Measurements from ENCODE around the gene LIX1. TPM values are rescaled to one million over a fixed set of nuclear protein-coding genes. Genes with fewer than 3 reads are reported as not detected.
"Not testable (repeated sequence)": the region's sequence is repeated elsewhere in the genome, so short reads cannot be mapped to it uniquely, and the experiment has no call there.

Gene LIX1
- 1 to 10 TPM; 3.4 to 6.1 (median 4.8) TPM for polyA plus RNA-seq (ENCODE audit: insufficient read length in 4 of 4)

DNA sequence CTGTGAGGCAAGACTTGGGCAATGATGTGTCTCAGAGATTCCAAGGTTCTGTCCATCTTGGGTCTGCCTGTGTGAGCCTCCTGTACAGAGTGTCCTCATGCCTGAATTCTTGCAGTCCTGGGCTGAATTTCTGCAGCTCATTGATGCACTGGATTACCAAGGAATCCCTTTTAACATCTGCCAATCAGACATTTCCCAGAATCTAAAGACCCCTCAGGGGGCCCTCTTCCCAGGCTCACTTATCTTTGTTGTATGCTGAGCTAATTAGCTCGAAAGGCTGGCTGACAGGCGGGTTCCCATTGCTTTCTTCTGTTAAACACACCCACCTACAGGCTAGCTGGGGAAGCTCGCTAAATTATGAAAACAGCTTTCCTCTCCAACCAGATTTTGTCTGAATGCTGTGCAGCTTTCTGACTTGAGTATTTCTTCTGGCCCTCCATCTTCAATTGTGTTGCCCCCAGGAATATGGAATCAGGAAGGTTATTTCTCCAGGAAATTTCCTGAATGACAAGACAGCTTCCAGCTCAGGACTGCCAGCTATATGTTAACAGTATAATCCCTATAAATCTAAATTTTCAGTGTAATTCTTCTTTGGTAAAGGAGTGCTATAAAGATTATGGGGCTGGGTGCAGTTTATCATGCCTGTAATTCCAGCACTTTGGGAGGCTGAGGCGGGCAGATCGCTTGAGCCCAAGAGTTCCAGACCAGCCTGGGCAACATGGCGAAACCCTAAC lies at the start of gene LIX1:
TSS of gene LIX1 (minus strand) at position 91 of the 734 bp plus-strand sequence. CDS start at position 56, 35 bp downstream.
- peak; percentile 38 to 47 (median 44) for DNase-seq (ENCODE audit: low read depth in 4 of 4, low spot score in 3 of 4)

DNA sequence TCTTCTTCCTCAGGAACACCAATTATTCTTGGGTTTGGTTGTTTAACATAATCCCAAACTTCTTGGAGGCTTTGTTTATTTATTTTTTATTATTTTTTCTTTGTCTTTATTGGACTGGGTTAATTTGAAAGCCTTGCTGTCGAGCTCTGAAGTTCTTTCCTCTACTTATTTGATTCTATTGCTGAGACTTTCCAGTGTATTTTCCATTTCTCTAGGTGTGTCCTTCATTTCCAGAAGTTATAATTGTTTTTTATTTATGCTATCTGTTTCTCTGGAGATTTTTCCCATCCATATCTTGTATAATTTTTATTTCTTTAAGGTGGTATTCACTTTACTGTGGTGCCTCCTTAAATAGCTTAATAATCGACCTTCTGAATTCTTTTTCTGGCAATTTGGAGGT lies 49.5 kb upstream of the LIX1 start:
- no peak for DNase-seq (ENCODE audit: low read depth in 4 of 4, low spot score in 3 of 4)

DNA sequence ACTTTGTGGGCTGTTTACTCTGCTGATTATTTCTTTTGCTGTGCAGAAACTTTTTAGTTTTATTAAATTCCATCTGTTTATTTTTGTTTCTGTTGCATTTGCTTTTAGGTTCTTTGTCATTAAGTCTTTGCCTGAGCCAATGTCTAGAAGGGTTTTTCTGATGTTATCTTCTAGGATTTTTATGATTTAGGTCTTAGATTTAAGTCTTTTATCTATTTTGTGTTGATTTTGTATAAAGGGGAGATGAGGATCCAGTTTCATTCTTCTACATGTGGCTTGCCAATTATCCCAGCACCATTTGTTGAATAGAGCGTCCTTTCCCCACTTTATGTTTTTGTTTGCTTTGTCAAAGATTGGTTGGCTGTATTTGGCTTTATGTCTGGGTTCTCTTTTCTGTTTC lies 47.1 kb upstream of the LIX1 start:
- DNase-seq (ENCODE audit: low read depth in 4 of 4, low spot score in 3 of 4), result not testable (repeated sequence)

DNA sequence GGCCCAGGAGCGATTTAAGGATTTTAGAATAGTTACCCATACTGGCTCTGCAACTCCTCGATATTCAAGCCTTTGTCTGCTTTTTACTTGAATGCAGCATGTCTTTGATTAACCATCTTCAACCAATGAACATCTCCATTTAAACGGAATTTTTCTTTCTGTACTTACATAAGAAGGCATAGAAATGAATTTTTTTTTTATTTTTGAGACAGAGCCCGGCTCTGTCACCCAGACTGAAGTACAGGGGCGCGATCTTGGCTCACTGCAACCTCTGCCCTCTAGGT lies 41.5 kb upstream of the LIX1 start:
- DNase-seq (ENCODE audit: low read depth in 4 of 4, low spot score in 3 of 4), result no peak

DNA sequence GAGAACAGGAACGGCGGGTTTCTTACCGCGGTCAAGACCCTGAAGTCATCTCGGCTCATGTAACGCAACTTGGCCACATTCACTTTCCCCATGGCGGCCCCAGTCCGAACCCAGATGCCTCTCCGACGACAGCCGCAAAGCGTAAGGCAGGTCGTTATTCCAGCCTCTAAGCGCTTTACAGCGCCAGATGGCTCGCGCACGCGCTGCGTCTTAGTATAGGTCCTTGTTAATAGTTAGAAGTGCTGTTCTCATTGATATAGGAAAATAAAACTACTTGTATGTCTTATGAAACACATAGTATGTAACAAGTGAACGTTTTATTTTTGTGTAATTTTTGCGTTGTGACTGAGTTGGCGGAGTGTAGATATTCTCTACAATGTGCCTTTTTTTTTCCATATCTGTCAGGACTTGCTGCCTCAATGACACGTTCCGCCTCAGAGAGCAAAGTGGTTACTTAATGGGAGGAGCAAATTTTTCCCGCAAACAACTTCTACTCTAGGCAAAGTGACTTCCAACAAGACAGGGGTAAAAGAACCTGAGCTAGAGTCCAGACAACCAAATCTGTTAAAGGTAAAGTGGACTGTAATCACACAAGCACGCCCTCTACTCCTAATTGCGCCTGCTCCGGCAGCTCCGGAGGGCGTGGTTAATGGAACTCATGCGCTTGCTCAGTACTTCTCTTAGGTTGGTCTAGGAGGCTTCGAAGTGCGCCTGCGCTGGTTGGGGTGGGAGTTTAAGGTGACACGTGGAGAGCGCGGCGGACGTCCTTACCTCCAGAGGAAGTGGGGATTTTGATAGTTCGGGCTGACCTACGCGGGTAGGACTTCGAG lies 40.9 kb upstream of the LIX1 start, which contains the start of gene RIOK2:
TSS of gene RIOK2 (minus strand) at position 148 of the 830 bp plus-strand sequence. CDS start at position 92, 56 bp downstream.
- DNase-seq (ENCODE audit: low read depth in 4 of 4, low spot score in 3 of 4), result peak; percentile 90 to 95 (median 92)

DNA sequence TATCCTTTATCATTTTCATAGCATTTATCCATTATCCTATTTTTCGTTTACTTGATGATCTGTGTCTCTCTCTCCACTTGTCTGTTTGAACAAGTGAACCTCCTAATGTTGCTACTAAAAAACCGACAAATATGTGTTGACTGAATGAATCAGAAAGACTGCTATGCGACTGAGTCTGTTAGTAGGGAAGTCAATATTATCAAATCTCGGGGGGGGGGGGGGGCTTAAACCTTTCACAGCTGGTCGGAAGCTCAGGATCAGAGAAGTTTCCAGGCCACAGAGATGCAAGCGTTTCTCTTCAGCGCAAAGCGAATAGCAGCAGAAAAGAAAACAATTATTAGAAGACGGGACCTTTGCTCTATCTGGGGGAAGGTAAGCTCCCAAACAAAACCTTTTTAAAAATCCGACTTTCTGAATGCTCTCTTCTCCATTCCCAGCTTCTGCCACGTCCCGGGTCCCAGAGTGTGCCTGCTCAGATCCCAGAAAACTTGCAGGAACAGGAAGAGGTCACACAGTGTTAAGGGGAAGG lies 40.2 kb upstream of the LIX1 start:
- DNase-seq (ENCODE audit: low read depth in 4 of 4, low spot score in 3 of 4), result no peak

DNA sequence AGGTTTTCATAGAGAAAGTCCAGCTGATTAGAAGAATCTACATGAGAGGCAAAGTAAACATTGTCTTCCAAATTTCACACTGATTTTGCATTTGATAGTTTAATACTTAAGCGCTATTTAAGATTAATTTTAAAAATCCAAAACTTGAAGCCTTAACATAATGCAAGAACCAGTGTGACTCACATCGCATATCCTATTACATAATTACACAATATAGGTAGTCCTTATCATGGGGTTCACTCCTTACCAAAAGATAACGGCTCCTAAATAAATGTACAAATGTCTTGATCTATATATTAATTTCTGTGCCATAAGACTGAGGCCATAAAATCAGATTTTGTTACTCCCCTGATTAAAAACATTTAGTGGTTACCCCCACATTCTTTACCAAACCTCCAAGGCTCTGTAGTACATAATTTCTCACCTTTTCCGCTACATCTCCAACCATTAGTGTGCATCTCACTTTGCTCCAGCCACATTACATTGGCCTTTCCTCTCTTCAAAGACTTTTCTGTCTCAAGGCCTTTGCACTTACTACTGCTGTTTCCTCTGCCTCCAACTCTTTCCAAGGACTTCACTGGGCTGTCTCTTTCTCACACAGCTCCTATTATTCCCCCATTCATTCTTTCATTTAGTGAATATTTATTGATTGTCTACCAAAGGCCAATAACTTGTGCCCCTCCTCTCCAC lies 39.6 kb upstream of the LIX1 start:
- DNase-seq (ENCODE audit: low read depth in 4 of 4, low spot score in 3 of 4), result no peak

DNA sequence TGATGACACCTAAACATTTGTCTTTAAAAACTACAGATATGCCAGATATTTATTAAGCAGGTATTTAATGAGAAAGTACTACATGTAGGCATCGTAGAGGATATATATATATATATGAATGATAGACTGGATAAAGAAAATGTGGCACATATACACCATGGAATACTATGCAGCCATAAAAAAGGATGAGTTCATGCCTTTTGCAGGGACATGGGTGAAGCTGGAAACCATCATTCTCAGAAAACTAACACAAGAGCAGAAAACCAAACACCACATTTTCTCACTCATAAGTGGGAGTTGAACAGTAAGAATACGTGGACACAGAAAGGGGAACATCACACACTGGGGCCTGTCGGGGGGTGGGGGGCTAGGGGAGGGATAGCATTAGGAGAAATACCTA lies 37.0 kb upstream of the LIX1 start:
- not testable (repeated sequence) for DNase-seq (ENCODE audit: low read depth in 4 of 4, low spot score in 3 of 4)

DNA sequence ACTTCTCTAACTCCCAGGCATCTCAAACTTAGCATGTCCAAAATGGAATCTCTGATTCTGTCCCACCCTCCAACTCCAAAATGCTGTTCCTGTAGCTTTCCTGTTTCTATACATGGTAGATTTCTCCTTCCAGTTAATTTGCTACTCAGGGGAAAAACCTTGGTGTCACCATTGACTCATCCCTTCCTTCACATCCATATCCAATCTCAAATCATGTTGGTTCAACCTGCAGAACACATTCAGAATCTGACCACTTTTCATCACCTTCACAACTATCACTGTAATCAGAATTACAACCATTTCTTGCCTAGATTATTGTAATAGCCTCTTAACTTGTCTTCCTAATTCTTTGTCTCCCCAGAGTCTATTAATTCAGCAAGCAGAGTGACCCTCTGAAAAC lies 29.8 kb upstream of the LIX1 start:
- DNase-seq (ENCODE audit: low read depth in 4 of 4, low spot score in 3 of 4), result no peak

DNA sequence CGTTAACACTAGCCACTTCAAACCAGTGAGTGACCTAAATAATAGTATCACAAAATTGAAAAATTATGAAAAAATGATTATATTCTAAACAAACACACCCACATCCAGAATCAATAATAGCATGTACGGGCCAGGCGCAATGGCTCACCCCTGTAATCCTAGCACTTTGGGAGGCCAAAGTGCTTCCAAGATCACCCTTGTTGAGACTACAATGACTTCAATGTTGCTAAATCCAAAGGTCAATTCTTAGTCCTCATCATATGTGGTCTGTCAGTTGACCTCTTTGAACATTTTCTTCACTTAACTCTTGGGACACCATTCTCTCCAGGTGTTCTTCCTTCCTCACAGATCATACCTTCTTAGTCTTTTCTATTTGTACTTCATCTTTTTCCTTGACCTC lies 29.3 kb upstream of the LIX1 start:
- DNase-seq (ENCODE audit: low read depth in 4 of 4, low spot score in 3 of 4), result no peak

DNA sequence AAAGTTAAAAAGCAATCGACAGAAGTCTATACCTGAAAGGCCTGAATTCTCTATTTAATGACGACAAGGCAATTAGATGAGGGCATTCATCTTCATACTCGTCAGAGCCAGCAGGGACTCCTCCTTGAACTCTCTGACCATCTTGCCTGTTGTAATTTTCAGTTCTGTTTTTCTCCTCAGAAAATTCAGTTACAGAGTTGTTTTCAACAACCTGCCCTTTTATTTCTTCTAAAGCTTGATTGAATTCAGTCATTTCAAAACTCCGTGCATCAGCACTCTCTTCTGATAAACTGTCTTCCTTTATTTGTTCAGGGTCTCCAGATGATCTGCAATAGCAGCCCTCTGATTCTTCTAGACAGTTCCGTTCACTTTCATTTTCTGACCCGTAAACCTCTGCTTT lies 25.0 kb upstream of the LIX1 start:
- DNase-seq (ENCODE audit: low read depth in 4 of 4, low spot score in 3 of 4), result no peak

DNA sequence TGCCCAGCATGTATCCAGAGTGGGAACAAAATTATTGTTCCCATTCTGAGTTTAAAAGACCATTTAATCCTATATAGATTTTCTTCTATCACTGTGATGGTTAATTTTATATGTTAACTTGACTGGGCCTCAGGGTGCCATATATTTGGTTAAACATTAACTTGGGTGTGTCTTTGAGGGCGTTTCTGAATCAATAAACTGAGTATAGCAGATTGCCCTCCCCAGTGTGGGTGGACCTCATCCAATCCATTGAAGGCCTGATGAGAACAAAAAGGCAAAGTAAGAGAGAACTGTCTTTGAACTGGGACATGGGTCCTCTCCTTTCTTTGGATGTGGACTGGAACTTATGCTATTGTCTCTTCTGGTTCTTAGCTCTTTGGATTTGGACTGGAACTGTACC lies 23.3 kb upstream of the LIX1 start:
- DNase-seq (ENCODE audit: low read depth in 4 of 4, low spot score in 3 of 4), result no peak

DNA sequence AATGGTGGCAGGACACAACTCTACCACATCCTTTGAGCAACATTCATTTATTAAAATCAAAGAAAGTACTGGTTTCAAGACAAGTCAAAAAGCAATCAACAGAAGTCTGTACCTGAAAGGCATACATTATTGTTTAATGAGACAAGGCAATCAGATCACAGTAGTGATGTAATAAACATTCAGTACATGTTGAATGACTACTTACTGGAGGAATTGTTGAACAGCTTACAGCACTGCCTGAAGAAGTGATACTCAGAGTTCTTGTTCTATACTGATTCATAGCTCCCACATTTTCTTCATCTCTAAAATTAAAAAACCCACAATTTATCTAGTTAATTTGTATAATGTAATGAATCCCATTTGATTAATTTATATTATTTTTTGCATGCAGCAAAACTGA lies 22.4 kb upstream of the LIX1 start:
- no peak for DNase-seq (ENCODE audit: low read depth in 4 of 4, low spot score in 3 of 4)

DNA sequence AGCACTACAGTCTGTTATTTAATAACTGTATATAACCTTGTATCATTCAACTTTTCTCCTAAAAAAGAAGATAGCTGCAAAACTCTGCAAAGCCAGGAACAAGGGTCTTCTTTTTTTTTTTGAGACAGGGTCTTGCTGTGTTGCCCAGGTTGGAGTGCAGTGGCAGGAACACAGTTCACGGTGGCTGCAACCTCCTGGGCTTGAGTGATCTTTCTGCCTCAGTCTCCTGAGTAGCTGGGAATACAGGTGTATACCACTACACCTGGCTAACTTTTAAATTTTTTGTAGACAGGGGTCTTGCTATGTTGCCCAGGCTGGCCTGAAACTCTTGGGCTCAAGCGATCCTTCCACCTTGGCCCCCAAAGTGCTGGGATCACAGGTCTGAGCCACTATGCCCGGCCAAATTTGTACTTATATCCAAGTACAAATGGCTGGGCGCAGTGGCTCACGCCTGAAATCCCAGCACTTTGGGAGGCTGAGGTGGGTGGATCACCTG lies 21.4 kb upstream of the LIX1 start:
- no peak for DNase-seq (ENCODE audit: low read depth in 4 of 4, low spot score in 3 of 4)

DNA sequence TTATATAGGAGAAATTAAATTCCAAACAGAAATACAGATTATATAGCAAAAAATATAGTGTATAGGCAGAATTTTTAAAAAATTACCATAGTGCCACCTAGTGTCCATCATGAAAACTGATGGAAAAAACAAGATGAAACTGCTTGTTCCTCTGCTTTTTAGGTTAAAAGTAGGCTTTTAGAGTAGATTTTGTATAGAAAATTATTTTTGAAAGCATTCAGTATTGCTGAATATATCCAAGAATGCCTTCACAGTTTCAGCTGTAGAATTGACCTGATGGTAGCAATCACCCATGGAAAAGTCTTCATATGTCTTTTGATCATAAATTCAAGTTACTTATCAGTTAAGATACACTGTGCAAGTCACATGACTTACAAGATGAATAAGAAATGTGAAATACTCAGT lies 21.0 kb upstream of the LIX1 start:
- DNase-seq (ENCODE audit: low read depth in 4 of 4, low spot score in 3 of 4), result no peak

DNA sequence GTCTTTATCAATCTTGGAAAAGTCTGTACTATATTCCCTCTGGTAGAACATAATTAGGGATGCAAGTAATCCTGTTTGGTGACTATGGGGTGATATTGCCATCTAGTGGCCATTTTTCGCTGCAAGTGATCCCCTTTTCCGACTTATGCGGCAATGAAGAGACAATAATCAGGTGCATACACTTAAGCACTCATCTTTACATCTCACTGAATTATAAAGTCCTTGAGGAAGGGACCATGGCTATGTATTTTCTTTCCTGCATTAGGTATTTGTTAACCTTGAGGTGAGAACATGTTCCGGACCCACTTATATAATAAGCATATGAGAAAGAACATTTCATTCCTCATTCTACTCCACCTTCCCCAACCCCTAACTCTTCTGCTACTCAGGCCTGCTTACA lies 19.6 kb upstream of the LIX1 start:
- peak; percentile 63 to 73 (median 67) for DNase-seq (ENCODE audit: low read depth in 4 of 4, low spot score in 3 of 4)

DNA sequence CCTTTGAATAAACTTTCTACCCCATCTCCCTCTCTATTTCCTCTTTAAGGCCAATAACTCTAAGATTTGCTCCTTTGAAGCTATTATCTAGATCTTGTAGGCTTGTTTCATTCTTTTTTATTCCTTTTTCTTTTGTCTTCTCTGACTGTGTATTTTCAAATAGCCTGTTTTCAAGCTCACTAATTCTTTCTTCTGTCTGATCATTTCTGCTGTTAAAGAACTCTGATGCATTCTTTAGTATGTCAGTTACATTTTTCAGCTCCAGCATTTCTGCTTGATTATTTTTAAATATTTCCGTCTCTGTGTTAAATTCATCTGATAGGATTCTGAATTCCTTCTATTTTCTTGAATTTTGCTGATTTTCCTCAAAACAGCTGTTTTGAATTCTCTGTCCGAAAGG lies 15.3 kb upstream of the LIX1 start:
- DNase-seq (ENCODE audit: low read depth in 4 of 4, low spot score in 3 of 4), result no peak

DNA sequence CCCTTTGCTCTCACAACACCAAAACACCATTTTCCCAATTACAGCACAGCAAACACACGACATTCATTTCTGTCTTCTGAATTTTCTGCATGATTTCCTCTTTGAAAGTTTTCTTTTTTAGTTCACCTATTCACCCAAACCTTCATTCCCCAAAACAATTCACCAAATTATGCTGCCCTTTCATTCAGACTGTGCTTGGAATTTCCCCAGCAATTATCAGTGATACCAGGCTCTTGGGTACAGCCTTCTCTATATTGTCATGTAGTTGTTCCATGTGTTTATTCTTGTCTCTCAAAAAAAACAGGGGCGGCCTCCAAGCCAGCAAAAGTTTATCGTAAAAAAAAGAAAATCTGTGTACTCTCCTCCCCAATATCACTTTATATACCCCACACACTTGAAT lies 9.0 kb upstream of the LIX1 start:
- no peak for DNase-seq (ENCODE audit: low read depth in 4 of 4, low spot score in 3 of 4)

DNA sequence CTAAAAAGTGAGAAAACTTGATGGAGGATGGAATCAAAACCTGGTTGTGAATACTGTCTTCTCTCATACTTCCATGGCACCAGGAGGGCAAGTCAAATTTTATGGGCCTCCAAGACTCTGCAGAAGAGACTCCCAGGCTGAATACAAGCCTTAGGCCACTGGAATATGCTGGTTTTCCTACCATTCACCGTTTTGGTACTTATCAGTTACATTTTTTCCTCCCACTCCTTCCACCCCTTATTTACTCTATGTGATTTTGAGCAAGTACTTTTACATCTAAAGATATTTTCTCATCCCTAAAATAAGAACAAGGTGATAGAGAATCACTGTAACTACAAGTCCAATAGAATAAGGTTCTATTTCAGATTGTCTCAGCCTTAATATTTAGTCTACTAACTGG lies 8.0 kb upstream of the LIX1 start:
- no peak for DNase-seq (ENCODE audit: low read depth in 4 of 4, low spot score in 3 of 4)

DNA sequence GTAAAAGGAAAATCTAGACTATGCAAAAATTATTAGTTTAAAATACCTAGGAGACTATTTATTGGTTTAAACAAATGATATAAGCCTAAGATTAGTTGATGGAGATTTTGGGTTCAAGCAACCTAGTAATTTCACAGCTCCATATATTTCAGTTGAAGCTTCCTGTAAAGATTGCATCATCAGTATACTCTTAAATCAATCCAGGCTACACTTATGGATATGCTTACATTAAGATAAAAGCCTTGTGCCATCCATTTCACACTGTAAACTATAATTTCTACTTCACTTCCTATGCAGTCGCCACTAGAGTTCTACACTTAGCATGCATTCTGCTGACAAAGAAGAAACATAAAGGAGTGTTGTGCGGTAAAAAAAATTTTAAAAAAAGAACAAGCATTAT lies 7.3 kb upstream of the LIX1 start:
- no peak for DNase-seq (ENCODE audit: low read depth in 4 of 4, low spot score in 3 of 4)

DNA sequence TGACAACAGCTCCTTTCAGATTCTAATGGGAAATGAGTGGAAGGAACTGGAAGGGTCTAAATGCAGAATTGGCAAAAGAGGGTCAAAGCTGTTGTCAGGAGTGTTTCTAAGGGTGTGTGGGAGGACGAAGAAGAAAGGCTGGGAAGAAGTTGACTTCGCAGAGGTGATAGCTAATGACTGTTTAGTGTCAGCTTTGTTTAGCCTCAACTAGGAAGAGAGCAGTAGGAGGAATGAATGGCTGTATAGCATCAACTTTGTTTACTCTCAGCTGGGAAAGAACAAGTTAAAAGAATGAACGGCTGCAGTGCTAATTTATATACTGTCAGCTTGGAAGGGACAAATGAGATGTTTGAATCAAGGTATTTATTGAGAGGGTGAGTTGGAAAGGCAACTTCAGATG lies 5.9 kb upstream of the LIX1 start:
- no peak for DNase-seq (ENCODE audit: low read depth in 4 of 4, low spot score in 3 of 4)

Measured in right renal pelvis (tissue), 4 donors.